Measurements from ENCODE around the gene CALD1. TPM values are rescaled to one million over a fixed set of nuclear protein-coding genes. Genes with fewer than 3 reads are reported as not detected.

Gene CALD1
- total RNA-seq, 2 experiments from 2014 or later, result 0.33 TPM; not detected in 1

DNA sequence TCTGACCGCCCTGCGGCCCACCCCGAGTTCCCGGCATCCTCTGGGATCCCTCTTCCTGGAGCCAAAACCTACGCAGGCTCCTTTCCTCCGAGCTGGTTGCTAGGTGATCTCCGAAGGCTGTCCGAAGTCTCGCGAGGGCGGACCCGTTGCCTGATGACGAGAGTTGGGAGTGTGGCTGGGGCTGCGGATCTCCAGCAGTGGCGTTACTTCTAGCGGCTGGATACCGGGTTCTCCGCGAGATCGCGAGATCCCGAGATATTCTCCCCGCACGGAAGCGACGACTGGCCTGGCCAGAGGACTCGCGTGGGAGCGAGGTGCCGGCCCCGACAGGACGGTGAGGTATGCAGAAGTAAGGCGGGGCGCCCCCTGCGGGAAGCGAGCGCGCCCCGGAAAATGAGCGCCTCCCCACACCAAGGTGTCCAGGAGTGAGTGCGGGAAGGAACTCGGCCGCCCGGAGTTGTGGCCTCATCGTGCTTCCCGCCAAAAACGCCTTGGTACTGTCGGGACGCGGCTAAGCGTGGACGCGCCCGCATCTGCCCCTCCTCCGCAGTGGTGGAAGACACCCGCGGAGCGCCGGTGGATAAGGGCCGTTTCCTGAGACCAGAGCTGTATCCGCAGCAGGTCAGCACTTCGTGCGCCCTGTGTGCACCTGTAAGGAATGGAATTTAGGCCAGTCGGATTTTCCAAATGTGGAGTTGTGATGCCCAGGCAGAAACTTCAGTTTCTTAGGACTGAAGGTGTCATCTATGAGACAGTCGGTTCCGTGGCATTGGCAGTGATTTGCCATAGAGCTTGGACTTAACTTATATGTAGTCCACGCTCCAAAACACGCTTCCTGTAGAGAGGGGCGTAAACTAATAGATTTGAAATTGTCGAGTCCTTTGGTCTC is 207.2 kb downstream of the CALD1 start, which contains the start of gene AGBL3:
AGBL3 (plus strand) TSS at position 146 of the 889 bp plus-strand sequence. CDS start 1,426 bp downstream, outside the sequence.
- no peaks in the 10 kb centered on the region for H3K4me1 ChIP-seq (ENCODE audit: insufficient read depth, low read length)
- POLR2A ChIA-PET, result interaction anchor here (1.0 to 4.8 kb wide), 11 partner anchors 9 to 528 kb away, joined by 3 to 70 read pairs (median 7); partner anchors contain the start of genes AKR1B1, BPGM, CYREN and TMEM140
- TF ChIP-seq CTCF (IDR thresholded peaks at IDR 0.05), result peak; percentile 85
- no peaks in the 10 kb centered on the region for H3K36me3 ChIP-seq (ENCODE audit: insufficient read depth, low read length)
- Mint-ChIP-seq H3K9me3 (no peaks in the 10 kb centered on the region), H3K36me3 (ENCODE audit: low read depth) (peaks cover 20% of the 10 kb centered on the region), H3K27ac (peak within 1 kb of the TSS; percentile 94), H3K4me3 (peak within 1 kb of the TSS; percentile 97), H3K4me1 (ENCODE audit: low read depth) (peaks cover 46% of the 10 kb centered on the region), H3K27me3 (no peaks in the 10 kb centered on the region)
- peak; percentile 79 to 93 (median 85) for DNase-seq
- CTCF ChIA-PET, result interaction anchor here (0.7 to 4.1 kb wide), 24 partner anchors 9 to 676 kb away, joined by 3 to 45 read pairs (median 3); partner anchors contain the start of genes CYREN, SLC35B4, STMP1 and TMEM140
- peak within 1 kb of the TSS; percentile 90 for H3K4me3 ChIP-seq (ENCODE audit: low read length)
- H3K9me3 ChIP-seq (ENCODE audit: control insufficient read depth in 1 of 2, insufficient read depth in 1 of 2, low read length in 2 of 2), result no peaks in the 10 kb centered on the region
- H3K27me3 ChIP-seq (ENCODE audit: control insufficient read depth in 1 of 2, insufficient read depth in 2 of 2, low read length in 2 of 2), result no peaks in the 10 kb centered on the region
- intact Hi-C loops (cut with DNase I, micrococcal nuclease), result loop anchor here (1.0 to 10.0 kb wide), 7 partner anchors 161 to 532 kb away; partner anchors contain the start of genes TMEM140 (in 2 of the 2), WDR91 (in 2 of the 2), AKR1B1 (in 1 of the 2) and CYREN (in 1 of the 2)
- ATAC-seq (ENCODE audit: poor library complexity), result peak; percentile 91
- H3K27ac ChIP-seq (ENCODE audit: low read depth in 1 of 2, low read length in 2 of 2), result peak within 1 kb of the TSS; percentile 89 to 92

DNA sequence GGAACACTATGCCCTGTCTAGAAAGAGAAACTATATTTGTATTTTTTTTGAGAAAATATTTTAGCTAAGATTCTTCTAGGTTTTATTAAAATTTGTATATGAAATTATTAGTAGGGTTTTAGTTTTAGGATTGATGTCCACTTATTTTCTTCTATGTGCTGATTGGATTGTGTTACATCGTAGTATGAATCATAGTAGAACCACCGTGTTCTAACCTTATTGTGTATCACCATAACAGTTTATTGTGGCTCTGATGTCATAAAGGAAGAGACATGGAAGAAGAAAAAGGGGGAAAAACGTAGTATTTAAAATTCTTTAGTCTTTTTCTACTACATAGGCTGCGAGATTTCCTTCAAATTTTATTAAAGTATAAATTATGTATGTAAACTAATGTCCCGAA is 208.7 kb downstream of the CALD1 start:
- Mint-ChIP-seq H3K27me3 (no peaks in the 10 kb centered on the region), H3K4me1 (ENCODE audit: low read depth) (peaks cover 60% of the 10 kb centered on the region), H3K9me3 (no peaks in the 10 kb centered on the region), H3K4me3 (peak overlapping the region; percentile 42), H3K36me3 (ENCODE audit: low read depth) (peaks cover 20% of the 10 kb centered on the region), H3K27ac (peak overlapping the region; percentile 40)
- no peak for DNase-seq
- ChIA-PET POLR2A (interaction anchor here (3.7 to 4.8 kb wide), 3 partner anchors 160 to 222 kb away, joined by 27 to 70 read pairs (median 55); partner anchors contain the start of genes CYREN, TMEM140 and WDR91), CTCF (interaction anchor here (2.9 to 4.1 kb wide), 2 partner anchors 160 to 182 kb away, joined by 15 to 45 read pairs; partner anchors contain the start of genes CYREN and TMEM140)
- no peak for ATAC-seq (ENCODE audit: poor library complexity)
- TF ChIP-seq CTCF (IDR thresholded peaks at IDR 0.05), result no peak
- intact Hi-C loops (cut with DNase I, micrococcal nuclease), result loop anchor here (5.0 to 10.0 kb wide), 3 partner anchors 159 to 533 kb away; partner anchors contain the start of genes AKR1B1 (in 1 of the 2), TMEM140 (in 1 of the 2) and WDR91 (in 1 of the 2)
- Histone ChIP-seq H3K36me3 (ENCODE audit: insufficient read depth, low read length) (no peaks in the 10 kb centered on the region), H3K27ac (ENCODE audit: low read depth in 1 of 2, low read length in 2 of 2) (no peak overlapping the region), H3K4me3 (ENCODE audit: low read length) (no peak overlapping the region), H3K27me3 (ENCODE audit: control insufficient read depth in 1 of 2, insufficient read depth in 2 of 2, low read length in 2 of 2) (no peaks in the 10 kb centered on the region), H3K4me1 (ENCODE audit: insufficient read depth, low read length) (peaks cover 4% of the 10 kb centered on the region), H3K9me3 (ENCODE audit: control insufficient read depth in 1 of 2, insufficient read depth in 1 of 2, low read length in 2 of 2) (no peaks in the 10 kb centered on the region)
